ENCODE results near the gene NOL6.
A peak's percentile ranks its signal among the peaks of the same experiment; 100 is the strongest.
"Not testable (repeated sequence)": the region's sequence is repeated elsewhere in the genome, so short reads cannot be mapped to it uniquely, and the experiment has no call there.

Gene NOL6

DNA sequence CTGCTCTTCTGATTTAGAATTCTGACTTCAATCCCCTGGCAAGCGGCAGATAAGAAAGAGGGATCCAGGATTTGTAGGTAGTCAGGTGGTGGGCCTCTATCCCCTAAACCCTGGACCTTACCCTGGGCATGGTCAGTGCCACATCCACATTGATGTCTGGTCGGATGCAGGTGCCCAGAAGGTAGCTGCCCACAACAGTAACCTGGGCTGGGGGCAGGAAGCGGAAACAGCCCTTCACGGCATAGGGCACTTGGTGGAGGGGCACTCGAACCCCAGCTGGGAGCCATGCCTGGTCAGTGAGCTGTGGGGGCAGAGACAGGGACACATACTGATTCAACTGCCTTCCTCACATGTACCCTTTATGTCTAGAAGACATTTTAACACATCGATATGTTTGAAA lies 3.8 kb downstream of the NOL6 start:
- DNase-seq = no peak

DNA sequence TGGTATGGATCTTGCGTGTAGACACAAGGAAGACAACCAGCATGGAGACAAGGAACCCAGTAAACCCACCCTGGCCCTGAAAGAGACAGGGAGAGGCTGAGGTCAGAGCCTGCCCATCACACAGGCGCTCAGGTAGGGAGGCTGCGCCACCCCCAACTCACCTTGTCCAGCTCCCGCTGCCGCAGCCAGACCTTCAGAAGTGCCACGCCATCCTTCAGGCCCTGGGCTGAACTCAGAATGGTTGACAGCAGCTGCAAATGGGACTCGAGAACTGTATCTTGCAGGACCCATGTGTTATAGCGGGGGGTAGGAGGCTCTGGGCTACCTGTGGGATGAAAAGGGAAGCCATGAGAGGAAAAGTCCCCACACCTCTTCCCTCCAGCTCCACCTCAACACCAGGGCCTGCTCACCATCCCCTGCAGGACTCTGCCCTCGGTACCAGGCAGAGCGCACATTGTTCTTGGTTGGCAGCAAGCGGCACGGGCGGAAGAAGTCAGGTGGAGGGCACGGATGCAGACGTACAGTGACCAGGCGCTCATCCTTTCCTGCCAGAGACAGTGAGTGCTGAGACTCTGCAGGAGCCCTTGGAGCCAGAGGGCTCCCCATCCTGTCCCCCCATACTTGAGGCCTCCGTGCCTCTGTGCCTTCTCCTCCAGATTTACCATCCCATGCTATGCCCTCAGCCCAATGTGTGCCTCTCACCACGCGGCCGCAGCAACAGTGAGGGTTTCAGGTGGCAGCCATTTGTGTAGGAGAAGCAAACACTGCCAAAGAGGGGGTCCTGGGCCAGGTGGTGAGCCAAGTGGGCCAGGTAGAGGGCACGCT lies 4.7 kb downstream of the NOL6 start:
- no peak for DNase-seq

DNA sequence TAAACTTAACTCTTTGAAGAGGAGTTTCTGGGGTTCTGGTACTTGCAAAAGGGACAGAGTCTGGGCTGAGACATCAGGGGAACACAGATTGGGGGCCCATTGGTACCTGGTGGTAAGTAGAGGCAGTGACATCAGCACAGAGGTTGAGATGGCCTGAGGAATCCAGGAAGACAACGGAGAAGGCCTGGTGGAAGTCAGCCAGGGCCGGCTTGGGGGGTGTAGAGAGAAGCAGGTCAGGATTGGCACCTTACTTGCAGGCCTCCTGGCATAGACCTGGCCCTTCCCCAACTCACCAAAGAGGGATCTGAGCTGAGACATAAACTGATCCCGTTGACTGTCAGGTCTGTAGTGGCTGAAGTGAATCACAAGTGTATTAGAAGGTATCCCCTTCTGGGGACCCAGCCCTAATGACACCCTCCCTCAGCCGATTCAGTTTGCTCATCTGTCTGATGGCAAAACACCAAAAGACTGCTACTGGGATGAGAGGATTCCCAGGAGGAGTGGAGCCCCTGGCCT lies 5.5 kb downstream of the NOL6 start:
- no peak for DNase-seq

DNA sequence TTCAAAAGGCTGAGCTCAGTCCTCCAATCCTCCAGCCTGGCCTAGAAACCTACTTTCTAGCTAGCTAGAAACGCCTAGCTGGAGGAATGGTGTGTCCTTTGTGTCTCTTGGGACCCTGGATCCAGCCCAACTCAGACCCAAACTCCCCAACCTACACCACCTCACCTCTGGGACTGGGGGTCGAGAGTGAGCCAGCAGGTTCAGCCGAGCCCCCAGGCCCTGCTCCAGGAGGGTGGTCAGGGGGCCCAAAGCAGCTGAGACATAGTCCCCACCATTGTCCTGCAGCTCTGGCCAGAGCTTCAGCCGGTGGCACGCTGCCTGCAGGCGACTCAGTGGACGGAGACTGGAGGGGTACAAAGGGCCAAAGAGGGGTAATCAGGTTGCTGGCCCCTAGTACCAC lies 6.2 kb downstream of the NOL6 start:
- DNase-seq = no peak

DNA sequence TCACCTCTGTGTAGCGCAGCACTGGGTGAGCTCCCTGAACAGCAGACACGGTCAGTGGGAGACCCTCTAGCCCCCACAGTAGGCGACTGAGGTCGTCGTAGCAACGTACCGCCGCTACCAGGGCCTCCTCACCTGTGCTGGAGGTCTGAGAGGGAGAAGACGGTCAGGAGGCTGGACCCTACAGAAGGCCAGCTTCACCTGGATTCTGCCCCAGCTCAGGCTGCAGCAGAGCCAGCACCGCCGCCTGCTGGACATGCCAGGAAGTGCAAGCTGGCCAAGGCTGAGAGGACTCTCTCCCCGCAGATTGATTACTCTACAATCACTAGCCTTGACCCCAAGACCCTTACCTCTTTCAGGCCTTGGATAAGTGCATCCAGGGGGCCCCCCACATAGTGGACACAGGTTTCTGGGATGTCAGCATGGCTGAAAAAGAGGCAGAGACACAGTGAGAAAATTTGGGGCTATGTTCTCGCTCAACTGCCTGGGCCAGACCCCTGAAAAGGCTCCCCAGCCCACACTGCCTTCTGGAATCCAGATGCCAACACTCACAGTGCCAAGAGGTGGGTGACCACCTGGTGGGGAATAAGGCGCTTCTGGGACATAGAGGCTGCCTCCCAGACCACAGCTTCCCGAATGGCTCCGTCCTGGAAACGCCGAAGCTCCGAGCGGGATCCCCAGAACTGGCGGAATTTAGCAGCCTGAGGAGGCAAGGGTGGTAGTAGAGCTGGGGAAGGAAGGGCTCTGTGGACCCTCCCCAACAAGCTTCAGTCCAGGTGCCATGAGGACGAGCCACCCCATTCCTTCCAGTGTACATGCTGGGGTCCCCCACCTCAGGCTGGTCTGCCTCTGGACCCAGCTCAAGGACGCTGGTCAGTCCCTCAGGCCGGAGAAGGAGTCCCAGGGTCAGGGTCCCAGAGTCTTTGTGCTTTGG lies 6.9 kb downstream of the NOL6 start:
- peak; percentile 45 for DNase-seq

DNA sequence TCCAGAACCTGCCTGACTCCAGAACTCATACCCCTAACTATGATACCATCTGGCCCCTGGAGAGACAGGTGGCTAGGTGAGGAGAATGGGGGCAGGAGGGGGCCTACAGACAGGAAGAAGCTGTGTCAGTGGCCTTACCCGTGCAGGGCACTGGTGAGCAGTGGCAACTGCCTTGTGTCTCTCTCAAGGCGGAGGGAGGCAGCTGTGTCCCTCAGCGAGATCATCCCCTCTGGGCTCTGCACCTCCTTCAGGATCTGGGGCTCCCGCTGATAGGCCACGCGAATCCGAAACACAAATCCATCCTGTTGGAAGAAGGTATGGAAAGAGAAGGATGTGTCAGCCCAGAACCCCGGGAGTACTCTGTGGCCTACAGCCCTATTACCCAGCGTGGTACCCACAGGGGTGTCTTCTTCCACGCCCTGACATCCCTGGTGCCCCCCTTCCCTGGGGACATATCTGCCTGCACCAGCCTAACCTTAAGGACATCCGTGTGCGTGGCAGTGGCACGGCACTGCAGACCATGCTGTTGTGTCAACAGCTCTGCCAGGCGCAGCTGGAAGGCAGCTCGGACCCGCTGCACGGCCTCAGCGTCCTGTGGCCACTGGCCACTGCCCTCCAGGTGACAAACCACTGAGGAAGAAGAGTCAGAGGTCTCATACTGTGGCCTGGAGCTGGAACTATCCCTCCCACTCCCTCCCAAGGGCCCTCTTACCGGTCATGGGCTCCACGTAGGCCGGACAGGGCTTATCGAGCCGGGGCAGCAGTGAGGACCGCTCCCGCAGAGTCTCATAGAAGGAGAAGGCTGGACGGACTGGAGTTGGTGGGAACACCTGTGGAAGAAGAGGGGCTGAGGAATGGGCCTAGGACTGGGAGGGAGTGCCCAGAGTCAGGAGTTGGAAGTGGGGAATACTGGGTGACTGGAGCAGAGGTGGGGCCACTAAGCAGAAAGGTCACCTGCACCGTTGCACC lies 7.8 kb downstream of the NOL6 start:
- DNase-seq = no peak

DNA sequence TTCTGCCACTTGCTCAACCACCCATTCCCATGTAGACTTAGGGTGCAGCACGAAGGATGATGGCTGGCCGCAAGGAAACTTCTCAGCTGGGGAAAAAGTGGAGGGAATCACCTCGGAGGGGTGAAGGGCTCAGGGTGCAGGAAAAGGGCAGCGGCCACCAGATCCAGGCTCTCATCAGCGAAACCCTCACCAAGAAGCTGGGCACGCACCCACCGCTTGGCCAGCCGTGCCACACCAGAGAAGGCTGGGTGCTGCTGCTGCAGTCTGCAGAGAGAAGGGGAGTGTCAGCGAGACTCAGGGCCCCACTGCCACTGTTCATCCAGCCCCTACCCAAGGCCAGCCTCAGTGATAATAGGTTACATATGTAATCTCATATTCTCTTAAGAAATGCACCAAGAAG lies 8.6 kb downstream of the NOL6 start:
- DNase-seq = no peak

DNA sequence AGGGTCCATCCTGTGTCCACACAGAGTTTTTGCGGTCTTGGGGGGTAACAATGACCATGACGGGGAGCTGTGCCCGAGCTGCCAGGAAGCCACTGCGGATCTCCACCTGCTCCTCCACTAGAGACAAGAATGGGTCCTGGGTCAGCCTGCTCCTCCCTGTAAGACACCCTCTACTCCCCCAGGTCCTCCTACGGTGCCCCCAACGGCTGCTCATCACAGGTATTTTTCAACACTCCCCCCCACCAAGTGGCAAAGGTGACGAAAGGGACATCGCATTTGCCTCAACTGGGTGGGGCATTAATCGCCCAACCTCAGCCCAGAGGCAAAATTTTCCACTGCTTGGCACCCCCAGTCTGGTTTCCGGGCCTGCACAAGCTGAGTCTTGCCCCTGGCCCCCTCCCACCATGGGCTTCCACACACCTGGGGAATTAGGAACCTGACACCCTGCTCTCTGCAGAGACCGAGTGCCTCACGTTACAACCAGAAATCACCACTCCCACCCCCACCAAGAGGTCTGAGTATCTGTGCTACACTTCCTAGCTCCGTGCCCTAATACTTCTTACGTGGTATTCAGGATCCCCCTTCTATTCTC lies 9.6 kb downstream of the NOL6 start:
- peak; percentile 23 for DNase-seq

DNA sequence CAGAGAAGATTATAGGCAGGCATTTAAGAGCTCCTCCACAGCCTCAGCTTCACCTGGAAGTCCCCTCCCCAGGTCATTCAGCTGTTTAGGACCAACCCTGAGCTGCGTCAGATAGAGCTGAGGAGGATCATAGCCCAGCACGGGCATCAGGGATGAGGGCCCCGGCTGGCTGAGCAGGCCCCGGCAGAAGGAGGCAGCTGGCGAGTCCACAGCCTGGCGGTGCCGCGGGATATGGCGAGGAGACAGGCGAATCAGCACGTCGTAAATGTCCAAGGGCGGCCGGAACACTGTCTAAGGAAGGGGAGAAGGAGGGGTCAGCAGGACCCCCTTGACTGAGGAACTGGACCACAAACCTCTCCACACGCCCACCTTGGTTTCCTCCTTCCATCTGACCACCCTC lies 10.6 kb downstream of the NOL6 start:
- DNase-seq = no peak

DNA sequence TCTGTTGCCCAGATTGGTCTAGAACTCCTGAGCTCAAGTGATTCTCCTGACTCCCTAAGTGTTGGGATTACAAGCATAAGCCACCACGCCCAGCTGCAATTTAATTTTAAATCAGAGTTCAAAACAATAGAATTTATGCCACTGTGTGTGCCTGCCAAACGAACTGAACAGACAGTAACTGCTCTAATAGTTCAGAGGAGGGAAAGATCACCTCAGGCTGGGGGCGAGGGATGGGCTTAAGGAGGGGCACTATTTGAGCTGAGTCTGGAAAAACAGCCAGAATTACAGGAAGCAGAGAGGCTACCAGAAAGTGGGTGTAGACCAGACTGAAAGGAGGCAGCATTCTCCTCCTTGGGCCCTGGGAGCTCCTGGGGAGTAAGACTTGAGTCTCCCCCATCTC lies 12.2 kb downstream of the NOL6 start:
- no peak for DNase-seq

DNA sequence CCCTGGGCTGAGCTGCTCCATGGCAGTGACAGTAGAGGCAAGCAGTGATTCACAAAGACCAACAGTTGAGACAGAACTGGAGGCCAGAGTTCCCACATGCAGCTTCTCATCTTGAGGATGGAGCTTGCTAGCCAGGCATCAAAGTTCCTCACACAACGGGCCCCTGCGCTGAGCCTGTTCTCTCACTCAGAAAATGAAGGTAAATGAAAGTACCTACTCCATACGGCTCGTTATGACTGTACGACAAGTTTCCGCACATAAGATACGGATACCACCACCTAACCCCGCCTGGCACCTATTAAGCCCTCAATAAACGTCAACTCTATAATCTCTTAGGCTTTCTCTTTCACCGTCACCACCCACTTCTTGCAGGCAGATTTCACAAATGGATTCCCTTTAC lies 12.9 kb downstream of the NOL6 start:
- no peak for DNase-seq

DNA sequence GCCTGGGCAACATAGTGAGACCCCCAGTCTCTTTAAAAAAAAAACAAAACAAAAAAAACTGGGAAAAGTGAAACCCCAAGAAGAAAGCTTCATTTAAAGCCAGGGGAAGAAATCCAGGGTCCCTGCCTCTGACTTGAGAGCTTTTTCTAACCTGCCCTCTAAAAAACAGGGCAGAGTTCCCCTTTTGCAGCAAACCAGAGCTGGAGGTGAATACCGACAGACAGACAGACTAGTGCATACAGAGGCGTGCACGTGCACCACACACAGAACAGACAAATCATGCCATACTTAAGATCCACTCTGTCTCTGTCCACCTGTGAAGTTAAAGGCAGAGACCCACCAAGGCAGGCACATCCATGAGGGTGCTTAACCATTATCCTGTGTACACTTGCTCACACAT lies 14.6 kb downstream of the NOL6 start:
- DNase-seq = no peak

DNA sequence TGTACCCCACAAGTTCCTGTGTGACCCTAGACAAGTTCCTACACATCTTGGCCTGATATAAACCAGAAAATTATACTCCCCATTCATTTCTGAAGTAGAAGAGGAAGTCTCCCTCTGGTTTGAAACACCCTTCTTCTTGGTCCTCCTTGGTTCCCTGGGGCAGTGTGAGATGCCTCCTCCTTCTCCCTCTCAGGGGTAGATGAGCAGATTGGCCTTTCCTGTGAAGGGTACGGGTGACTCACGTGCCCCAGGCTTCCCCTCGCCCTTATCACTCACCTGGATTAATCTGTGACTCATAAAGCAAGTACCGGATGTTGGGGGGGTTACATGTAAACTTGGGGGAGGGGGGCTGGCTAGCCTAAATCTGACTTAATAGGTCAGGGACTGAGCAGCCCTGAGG lies 15.3 kb downstream of the NOL6 start:
- DNase-seq = peak; percentile 42

DNA sequence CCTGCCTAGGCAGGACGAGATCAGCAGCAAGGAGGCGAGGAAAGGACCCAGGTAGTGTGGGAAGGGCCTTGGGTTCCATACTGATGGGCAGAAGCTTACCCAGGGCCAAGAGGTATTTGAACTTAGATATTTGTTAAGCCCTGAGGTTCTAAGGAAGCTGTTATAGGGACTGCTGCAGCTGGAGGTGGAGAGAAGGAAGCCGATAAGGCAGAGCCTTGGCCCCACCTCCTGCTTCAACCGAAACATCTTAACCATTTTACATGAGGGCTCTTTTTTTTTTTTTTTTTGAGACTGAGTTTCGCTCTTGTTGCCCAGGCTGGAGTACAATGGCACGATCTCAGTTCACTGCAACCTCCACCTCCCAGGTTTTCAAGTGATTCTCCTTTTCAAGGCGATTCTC lies 17.8 kb downstream of the NOL6 start:
- DNase-seq = no peak

DNA sequence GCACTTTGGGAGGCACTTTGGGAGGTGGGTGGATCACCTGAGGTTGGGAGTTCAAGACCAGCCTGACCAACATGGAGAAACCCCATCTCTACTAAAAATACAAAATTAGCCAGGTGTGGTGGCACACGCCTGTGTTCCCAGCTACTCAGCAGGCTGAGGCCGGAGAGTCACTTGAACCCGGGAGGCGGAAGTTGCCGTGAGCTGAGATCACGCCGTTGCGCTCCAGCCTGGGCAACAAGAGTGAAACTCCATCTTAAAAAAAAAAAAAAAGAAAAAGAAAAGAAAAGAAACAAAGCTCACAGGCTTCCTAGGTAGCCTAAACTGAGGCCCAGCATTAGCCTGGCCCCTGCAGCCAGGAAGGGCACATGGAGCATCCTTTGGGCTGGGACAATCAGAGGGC lies 18.3 kb downstream of the NOL6 start:
- DNase-seq = not testable (repeated sequence)

DNA sequence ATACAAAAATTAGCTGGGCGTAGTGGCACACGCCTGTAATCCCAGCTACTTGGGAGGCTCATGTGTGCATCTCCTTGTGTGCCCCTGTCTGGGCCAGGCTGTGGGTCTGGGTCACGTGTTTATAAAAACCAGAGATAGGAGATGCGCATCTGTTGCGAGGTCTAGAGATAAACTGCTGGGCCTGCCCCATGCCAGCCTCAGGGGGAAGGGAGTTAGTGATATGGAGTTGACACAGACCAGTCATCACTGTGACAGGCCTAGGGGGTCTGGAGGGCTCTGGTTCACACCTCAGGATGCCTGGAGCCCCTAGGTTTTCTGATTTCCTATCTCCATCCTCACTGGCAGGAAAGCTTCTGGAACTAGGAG lies 19.1 kb downstream of the NOL6 start:
- DNase-seq = not testable (repeated sequence)

DNA sequence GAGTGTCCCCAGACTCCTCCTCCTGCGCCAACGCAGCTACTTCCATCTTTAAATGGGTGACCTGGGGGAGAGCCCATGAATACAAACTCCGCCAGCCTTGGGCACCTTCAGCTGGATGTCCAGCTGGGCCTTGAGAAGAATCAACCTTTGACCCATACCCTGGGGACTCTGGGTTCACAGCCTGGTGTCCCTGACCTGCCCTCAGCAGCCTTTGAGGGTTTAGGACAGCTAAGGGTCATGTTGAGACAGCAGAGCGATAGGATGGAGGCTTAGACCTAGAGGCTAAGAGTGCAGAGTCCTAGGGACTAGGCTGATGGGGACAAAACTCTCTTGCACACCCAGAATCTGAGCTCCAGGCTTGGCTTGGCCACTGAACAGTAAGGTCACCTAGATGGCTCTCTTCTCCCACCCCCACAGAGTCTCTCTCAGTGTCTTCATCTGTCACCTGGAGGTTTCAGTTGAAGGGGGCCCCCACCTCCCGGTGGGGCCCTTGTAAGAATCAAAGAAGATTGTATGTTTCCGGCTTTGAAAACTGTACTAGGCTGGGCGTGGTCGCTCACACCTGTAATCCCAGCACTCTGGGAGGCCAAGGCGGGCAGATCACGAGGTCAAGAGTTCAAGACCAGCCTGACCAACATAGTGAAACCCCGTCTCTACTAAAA lies 19.6 kb downstream of the NOL6 start:
- DNase-seq = no peak

DNA sequence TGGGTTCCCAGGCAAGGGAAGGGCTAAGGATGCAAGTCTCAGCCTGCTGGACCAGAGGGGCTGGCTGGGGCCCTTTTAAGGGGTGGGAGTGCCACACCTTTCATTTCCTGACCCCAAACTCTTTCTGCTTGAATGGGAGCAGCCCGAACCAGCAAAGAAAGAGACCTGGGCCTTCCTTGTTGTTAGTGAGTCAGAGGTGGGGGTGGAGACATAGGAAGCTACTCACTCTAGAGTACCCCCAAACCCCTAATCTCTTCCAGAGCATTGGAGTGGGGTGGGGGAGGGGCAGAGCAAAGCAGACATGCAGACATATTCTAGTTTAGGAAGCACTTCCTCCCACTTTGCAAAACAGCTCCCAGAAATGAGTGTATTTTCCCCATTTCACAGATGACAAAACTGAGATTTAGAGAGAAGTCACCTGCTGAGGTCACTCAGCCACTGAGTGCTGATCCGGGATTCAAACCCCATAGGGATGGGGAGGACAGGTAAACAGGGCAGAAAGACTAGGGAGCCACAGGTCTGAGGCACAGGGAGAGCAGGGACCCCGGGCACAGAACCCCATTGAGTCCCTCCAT lies 20.4 kb downstream of the NOL6 start:
- no peak for DNase-seq

DNA sequence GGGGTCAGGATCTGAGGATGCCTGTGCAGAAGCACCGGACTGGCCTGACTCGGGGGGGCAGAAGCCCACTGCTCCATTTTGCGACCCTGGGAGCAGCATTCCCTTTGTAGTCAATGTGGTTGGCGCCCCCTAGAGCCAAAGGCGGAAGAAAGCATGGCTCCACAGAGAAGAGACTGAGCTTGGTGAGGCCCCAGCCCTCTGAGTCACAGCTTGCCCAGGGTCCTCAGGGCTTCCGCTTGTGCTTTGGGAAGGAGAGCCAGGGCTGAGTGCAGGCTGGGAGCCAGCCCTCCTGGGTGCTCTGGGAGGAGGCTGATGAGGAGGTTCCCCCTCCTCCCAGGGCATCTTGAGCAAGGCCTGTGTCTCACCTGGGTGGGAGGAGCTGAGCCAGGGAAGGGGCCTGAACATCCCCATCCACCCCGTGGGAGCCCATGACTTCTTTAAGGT lies 20.9 kb downstream of the NOL6 start:
- peak; percentile 84 for DNase-seq

DNA sequence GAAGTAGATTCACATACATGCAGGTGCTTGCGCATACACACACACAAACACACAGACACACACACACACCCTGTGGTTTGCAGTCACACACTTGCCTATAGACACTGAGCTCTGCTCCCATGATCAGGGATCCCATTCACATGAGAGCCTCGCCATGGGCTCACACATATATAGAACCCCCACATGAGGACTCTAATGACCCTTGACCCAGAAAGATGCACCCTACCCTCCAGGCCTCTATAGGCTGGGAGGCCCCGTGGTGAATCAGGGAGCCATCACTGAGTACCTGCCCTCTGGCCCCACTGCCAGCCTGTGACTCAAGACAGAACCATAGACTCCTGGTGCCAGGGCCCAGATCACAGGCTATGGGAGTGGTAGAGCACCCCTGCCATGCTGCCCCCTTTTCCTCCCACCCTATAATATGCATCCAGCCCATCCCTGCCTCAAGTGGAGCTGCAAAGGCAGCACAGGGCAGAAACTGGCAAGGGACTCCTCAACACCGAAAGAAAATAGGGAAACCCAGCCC lies 23.0 kb downstream of the NOL6 start:
- DNase-seq = no peak

DNA sequence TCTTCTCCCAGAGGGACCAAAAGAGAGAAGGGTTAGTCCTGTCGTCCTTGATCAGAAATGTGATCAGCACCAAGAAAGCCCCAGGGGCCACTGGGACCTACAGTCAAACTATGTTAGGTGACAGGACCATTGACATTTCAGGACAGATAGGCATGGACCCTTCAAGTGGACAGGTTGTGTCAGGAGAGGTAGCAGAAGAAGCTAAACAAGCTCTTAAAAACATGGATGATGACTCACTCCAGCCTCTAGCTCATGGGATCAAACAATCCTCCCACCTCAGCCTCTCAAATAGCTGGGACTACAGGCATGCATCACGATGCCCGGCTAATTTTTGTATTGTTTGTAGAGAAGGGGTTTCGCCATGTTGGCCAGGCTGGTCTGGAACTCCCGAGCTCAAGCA lies 24.0 kb downstream of the NOL6 start:
- DNase-seq = no peak
